HT-29 (cell line): Measurements from ENCODE around the gene BTRC. TPM values are rescaled to one million over a fixed set of nuclear protein-coding genes. Genes with fewer than 3 reads are reported as not detected.
A peak's percentile ranks its signal among the peaks of the same experiment; 100 is the strongest.

Experiments
- DNase-seq: peaks from one replicate; pipeline ENCODE4 v3.0.0-alpha.2; 2015; ENCODE audit warnings: low spot score
- total RNA-seq: library from RNA; depleted of rRNA; stranded (reverse); fragments of >200 nt; shearing (Covaris generic); gene quantifications from 2 replicates; pipeline ENCODE4 v1.2.3, GENCODE V29; 2014

The BTRC gene
- total RNA-seq, 1 experiment from 2014 or later = 3.0 TPM

- DNase-seq = peak; percentile 42
These were observed 90.3 kb downstream of the BTRC start for GRCh38 chr10:101444058-101444898.

- no peak for DNase-seq
These were observed 92.1 kb downstream of the BTRC start for GRCh38 chr10:101446071-101446470.

- no peak for DNase-seq
These were observed 93.0 kb downstream of the BTRC start for GRCh38 chr10:101446947-101447346.

- no peak for DNase-seq
These were observed 93.5 kb downstream of the BTRC start for GRCh38 chr10:101447477-101447876.

- no peak for DNase-seq
These were observed 96.5 kb downstream of the BTRC start for GRCh38 chr10:101450277-101451080.

GRCh38 chr10:101451261-101451660 is 97.3 kb downstream of the BTRC start:
- DNase-seq = no peak

- DNase-seq = no peak
These were observed 97.7 kb downstream of the BTRC start for GRCh38 chr10:101451667-101452069.

GRCh38 chr10:101452176-101452575 is 98.2 kb downstream of the BTRC start:
- DNase-seq = no peak

GRCh38 chr10:101452593-101452992 is 98.6 kb downstream of the BTRC start:
- no peak for DNase-seq

- no peak for DNase-seq
These were observed 99.4 kb downstream of the BTRC start for GRCh38 chr10:101453318-101453717.

- no peak for DNase-seq
These were observed 100.1 kb downstream of the BTRC start for GRCh38 chr10:101453791-101454718.

GRCh38 chr10:101458869-101459268 is 104.9 kb downstream of the BTRC start:
- no peak for DNase-seq

GRCh38 chr10:101464082-101464481 is 110.1 kb downstream of the BTRC start:
- DNase-seq = no peak

GRCh38 chr10:101464599-101464998 is 110.6 kb downstream of the BTRC start:
- no peak for DNase-seq

GRCh38 chr10:101466016-101466912 is 112.3 kb downstream of the BTRC start:
- no peak for DNase-seq

- peak; percentile 83 for DNase-seq
These were observed 113.4 kb downstream of the BTRC start for GRCh38 chr10:101467286-101467770.

GRCh38 chr10:101468159-101468558 is 114.2 kb downstream of the BTRC start:
- no peak for DNase-seq

GRCh38 chr10:101476383-101476782 is 122.4 kb downstream of the BTRC start:
- no peak for DNase-seq

- DNase-seq = no peak
These were observed 125.0 kb downstream of the BTRC start for GRCh38 chr10:101478956-101479355.

- DNase-seq = no peak
These were observed 127.3 kb downstream of the BTRC start for GRCh38 chr10:101481256-101481655.
